WI38 (cell line): ENCODE measurements around the gene ABHD14A.

Source experiments
- H3K4me3 ChIP-seq: 2 replicates; pipeline ENCODE4 v1.5.1; 2011; ENCODE audit warnings: low read depth, mild to moderate bottlenecking, control low read depth, low read length
- TF ChIP-seq, protein P1 (sequence below): IDR thresholded peaks from 2 replicates; pipeline ENCODE4 v1.5.1; 2012; ENCODE audit warnings: low read depth, mild to moderate bottlenecking, control low read depth, low read length

Gene ABHD14A

DNA sequence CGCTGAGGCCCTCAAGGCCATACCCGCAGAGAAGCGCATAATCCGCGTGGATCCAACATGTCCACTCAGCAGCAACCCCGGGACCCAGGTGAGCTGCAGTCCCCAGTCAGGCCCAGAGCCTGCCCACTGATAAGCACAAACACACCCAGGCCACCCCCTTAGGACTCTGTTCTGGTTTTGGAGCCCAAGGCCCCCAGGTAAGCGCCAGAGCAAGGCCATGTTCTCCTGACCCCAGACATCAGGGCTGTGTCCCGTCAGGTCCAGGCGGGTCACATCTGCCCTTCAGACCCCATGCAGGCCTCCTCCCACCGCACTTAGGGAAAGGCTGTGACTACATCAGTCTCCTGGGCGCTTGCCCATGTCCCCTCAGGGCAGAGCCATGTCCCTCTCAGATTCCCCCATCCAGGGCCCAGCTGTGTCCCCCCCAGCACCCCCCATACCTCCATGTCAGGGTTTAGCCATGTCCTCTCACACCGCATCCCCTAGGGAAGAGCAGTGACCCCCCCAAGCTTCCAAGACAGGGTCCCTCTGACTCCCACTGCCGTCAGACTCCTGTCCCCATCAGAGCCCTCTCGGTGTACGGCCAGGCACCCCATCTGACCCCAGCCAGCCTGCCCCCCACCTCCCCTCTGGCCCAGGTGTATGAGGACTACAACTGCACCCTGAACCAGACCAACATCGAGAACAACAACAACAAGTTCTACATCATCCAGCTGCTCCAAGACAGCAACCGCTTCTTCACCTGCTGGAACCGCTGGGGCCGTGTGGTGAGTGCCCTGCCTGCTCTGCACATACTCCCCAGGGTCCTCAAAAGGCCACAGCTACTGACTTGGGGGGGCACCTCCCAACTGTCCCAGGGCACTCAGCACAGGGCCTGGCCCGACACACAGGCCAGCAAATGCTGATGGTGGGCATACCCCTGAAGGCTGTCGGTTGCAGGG lies 31.1 kb upstream of the ABHD14A start:
- TF ChIP-seq, protein P1, sequence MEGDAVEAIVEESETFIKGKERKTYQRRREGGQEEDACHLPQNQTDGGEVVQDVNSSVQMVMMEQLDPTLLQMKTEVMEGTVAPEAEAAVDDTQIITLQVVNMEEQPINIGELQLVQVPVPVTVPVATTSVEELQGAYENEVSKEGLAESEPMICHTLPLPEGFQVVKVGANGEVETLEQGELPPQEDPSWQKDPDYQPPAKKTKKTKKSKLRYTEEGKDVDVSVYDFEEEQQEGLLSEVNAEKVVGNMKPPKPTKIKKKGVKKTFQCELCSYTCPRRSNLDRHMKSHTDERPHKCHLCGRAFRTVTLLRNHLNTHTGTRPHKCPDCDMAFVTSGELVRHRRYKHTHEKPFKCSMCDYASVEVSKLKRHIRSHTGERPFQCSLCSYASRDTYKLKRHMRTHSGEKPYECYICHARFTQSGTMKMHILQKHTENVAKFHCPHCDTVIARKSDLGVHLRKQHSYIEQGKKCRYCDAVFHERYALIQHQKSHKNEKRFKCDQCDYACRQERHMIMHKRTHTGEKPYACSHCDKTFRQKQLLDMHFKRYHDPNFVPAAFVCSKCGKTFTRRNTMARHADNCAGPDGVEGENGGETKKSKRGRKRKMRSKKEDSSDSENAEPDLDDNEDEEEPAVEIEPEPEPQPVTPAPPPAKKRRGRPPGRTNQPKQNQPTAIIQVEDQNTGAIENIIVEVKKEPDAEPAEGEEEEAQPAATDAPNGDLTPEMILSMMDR: no peak
- H3K4me3 ChIP-seq: no peak overlapping the region

DNA sequence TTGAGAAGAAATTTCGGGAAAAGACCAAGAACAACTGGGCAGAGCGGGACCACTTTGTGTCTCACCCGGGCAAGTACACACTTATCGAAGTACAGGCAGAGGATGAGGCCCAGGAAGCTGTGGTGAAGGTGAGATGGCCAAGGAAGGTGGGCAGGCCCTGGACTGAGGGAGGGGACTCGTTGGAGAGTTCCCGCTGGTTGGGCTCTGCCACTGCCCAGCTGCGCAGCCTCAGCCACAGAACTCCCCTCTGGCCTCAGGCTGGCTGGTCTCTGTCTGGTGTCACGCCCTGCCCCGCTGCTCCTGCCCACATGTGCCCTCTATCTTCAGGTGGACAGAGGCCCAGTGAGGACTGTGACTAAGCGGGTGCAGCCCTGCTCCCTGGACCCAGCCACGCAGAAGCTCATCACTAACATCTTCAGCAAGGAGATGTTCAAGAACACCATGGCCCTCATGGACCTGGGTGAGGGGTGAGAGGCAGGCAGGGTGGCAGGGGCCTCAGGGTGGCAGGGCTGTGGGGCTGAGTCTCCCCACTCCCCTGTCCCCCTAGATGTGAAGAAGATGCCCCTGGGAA lies 30.3 kb upstream of the ABHD14A start:
- no peak overlapping the region for H3K4me3 ChIP-seq
- TF ChIP-seq, protein P1: no peak

DNA sequence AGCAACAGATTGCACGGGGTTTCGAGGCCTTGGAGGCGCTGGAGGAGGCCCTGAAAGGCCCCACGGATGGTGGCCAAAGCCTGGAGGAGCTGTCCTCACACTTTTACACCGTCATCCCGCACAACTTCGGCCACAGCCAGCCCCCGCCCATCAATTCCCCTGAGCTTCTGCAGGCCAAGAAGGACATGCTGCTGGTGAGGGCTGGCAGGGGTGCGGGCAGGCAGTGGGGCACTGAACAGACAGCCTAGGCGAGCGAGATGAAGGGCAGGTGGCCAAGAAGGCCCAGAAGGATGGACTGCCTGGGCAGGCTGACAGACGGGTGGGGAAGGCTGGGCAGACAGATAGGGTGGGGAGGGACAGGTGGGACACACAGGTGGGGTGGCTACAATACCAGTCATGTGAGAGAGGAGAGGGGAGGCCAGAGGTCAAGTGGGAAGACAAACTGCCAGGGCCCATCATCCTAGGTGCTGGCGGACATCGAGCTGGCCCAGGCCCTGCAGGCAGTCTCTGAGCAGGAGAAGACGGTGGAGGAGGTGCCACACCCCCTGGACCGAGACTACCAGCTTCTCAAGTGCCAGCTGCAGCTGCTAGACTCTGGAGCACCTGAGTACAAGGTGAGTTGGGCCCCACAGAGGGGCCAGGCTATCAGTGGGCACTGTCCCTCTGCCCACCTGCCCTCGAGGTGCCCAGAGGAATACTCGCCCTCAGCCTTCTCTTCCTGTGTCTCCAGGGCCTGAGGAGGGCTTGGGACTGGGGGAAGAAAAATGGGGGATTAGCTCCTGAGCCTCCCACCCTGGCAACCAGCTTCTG lies 29.6 kb upstream of the ABHD14A start:
- TF ChIP-seq, protein P1: no peak
- H3K4me3 ChIP-seq: no peak overlapping the region

DNA sequence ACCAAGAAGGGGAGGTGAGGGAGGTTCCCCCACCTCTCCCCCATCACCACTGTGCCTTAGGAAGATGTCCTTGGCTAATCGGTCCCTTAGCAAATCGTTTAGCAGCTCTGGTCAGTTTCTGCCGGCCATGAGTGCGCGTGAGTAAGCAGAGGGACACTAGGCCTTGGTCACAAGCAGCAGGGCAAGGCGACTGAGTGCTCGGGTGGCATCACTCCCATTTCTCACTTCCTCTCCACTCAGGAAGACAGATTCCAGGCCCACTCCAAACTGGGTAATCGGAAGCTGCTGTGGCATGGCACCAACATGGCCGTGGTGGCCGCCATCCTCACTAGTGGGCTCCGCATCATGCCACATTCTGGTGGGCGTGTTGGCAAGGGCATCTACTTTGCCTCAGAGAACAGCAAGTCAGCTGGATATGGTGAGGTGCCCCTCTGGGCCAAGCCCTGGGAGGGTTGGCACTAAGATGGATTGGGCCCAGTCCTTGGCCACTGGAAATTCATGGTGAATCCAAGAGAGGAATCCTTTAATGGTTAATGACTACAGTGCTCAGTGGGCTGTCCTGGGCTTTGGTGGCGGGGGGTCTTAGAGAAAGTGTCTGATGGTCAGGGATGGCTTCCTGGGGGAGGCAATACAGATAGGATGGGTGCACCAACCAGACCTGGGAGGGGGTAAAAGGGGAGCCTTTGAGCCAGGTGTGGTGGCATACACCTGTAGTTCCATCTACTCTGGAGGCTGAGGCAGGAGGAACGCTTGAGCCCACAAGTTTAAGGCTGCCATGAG lies 28.7 kb upstream of the ABHD14A start:
- TF ChIP-seq, protein P1: no peak
- H3K4me3 ChIP-seq: no peak overlapping the region

DNA sequence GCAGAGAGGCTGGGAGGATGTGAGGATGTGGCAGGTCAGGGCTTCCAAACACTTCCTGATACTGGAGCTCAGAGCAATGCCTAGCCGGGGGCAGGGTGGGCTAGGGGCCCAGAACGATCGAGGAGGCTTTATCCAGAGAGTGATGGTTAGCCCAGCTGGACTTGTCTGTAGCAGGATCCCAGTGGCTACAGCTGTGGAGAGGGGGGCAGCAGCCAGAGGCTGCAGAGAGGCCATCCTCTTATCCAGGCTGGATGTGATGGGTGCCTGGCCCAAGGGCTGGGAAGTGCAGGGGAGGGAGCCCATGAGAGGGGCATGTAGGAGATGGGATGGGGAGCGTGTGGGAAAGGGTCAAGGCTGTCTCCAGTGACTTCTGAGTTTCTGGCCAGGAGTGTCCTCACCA lies 28.1 kb upstream of the ABHD14A start:
- H3K4me3 ChIP-seq: no peak overlapping the region
- TF ChIP-seq, protein P1: no peak

DNA sequence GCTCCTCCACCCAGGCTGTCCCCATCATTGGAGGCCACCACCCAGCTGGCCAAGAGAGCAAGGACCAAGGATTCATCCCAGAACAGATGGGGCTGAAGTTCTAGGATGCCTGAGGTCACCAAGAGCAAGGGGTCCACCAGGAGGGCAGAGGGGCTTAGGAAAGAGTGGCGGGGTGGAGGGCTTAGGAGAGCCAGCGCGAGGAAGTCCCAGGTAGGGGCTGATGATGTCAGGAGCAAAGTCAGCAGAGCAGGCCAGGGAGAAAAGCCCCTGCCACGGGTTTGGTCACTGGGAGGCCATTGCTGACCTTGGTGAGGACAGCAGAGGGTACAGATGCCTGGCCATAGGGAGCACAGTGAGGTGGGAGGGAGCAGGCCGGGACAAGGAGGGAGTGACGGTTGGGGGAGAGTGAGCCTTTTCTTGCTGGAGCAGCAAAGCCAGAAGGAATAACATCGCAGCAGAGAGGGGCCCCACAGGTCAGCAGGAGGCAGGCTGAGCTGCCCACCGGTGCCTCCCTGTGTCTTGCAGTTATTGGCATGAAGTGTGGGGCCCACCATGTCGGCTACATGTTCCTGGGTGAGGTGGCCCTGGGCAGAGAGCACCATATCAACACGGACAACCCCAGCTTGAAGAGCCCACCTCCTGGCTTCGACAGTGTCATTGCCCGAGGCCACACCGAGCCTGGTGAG lies 27.5 kb upstream of the ABHD14A start:
- TF ChIP-seq, protein P1: no peak

More for the DNA sequence above, 27.5 kb upstream of the ABHD14A start:
- H3K4me3 ChIP-seq: no peak overlapping the region
